B cell (primary cell): ENCODE results near the gene PDCD1LG2.

Source experiments
- CTCF ChIP-seq: fragments of 200-600 bp; IDR thresholded peaks from one replicate; pipeline ENCODE4 v1.8.0; 2022; ENCODE audit warnings: antibody characterized with exemption, mild to moderate bottlenecking
- EZH2 ChIP-seq: IDR thresholded peaks from 2 replicates; pipeline ENCODE4 v1.6.1; 2012; ENCODE audit warnings: borderline replicate concordance, low read depth, mild to moderate bottlenecking, moderate library complexity, low read length; ENCODE audit not compliant: insufficient read depth, poor library complexity, severe bottlenecking

DNA sequence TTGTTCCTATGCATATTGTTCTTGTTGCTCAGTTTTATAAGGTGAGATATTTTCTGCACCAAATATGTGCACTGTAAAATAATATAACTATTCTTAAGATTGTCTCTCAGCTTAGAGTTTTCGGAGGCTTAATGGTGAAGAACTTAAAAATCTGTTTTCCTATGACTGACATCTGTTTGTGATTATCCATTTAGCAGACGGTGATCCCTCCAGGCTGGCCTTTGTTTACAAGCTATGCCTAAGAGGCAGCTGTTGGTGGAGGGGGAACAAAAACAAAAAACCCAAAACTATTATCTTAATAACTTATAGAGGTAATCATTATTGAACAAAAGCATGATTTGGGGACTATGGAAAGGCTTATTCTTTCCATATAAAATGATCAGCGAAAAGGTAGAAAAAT, 658 bp downstream of the PDCD1LG2 start:
- TF ChIP-seq CTCF (no peak), EZH2 (no peak)
